OCI-LY1 (cell line): ENCODE data around the gene TMEM30A.

Experiments used
- CTCF ChIP-seq: fragments of 200-600 bp; sonication (generic), shearing (Covaris generic); IDR thresholded peaks from 2 replicates; pipeline ENCODE4 v1.5.1; 2017; ENCODE audit warnings: mild to moderate bottlenecking, antibody characterized with exemption, low read length, moderate library complexity, mixed read lengths
- EZH2 ChIP-seq: fragments of 200-600 bp; sonication (generic), shearing (Covaris generic); IDR thresholded peaks from 2 replicates; pipeline ENCODE4 v1.8.0; 2017; ENCODE audit warnings: borderline replicate concordance, mixed run types, mild to moderate bottlenecking, antibody characterized with exemption, low read length, moderate library complexity, mixed read lengths

DNA sequence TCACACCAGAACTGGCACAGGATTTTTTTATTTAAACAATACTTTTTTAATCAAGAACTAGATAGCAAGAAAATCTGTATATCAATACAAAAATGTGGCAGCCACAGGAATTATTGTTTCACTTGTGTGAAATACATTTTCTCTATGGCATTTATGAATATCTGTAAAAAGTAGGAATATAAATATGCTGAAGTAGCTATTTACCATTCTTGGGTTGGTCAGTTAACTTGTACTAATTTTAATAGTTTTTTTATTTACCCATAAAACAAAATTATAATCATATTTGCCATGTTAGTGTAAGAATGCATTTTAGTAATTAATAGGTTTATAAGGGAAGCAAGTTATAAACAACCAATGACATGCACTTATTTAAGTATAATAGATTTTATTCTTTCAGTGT is 31.4 kb upstream of the TMEM30A start:
- no peak for TF ChIP-seq CTCF
- TF ChIP-seq EZH2 = no peak
